MG63 (cell line): ENCODE data around the gene UBL7. TPM values are rescaled to one million over a fixed set of nuclear protein-coding genes. Genes with fewer than 3 reads are reported as not detected.

Source experiments
- DNase-seq: peaks from one replicate; pipeline ENCODE4 v3.0.0-alpha.2; 2020
- H3K27me3 ChIP-seq: fragments of 250-450 bp; sonication (Bioruptor Pico); 2 replicates; pipeline ENCODE4 v1.5.1; 2020; ENCODE audit warnings: mild to moderate bottlenecking, moderate library complexity
- H3K36me3 ChIP-seq: fragments of 250-450 bp; sonication (Bioruptor Pico); 2 replicates; pipeline ENCODE4 v1.5.1; 2020; ENCODE audit warnings: mild to moderate bottlenecking, moderate library complexity
- H3K4me3 ChIP-seq: fragments of 250-450 bp; sonication (Bioruptor Pico); 2 replicates; pipeline ENCODE4 v1.5.1; 2020; ENCODE audit warnings: mild to moderate bottlenecking, moderate library complexity
- H3K9me3 ChIP-seq: fragments of 250-450 bp; sonication (Bioruptor Pico); 2 replicates; pipeline ENCODE4 v1.5.1; 2020; ENCODE audit warnings: mild to moderate bottlenecking, moderate library complexity
- total RNA-seq: library from RNA; depleted of rRNA; stranded (reverse); fragments of >200 nt; shearing (Covaris generic); gene quantifications from 2 replicates; pipeline ENCODE4 v1.2.3, GENCODE V29; 2014; ENCODE audit warnings: low replicate concordance

The UBL7 gene
- total RNA-seq, 1 experiment from 2014 or later, result 90.0 TPM

GRCh38 chr15:74421302-74422245 lies 39.4 kb downstream of the UBL7 start:
- Histone ChIP-seq H3K27me3 (no peaks in the 10 kb centered on the region), H3K36me3 (peaks cover 14% of the 10 kb centered on the region), H3K4me3 (no peak overlapping the region), H3K9me3 (no peaks in the 10 kb centered on the region)
- DNase-seq, result no peak

GRCh38 chr15:74420193-74420905 lies 40.6 kb downstream of the UBL7 start:
- no peak overlapping the region for H3K4me3 ChIP-seq
- H3K36me3 ChIP-seq, result peaks cover 23% of the 10 kb centered on the region
- H3K27me3 ChIP-seq, result no peaks in the 10 kb centered on the region
- no peak for DNase-seq
- H3K9me3 ChIP-seq, result no peaks in the 10 kb centered on the region

- peaks cover 23% of the 10 kb centered on the region for H3K36me3 ChIP-seq
- no peak for DNase-seq
- no peaks in the 10 kb centered on the region for H3K9me3 ChIP-seq
- no peaks in the 10 kb centered on the region for H3K27me3 ChIP-seq
- H3K4me3 ChIP-seq, result no peak overlapping the region
Observed at GRCh38 chr15:74419432-74419831, 41.5 kb downstream of the UBL7 start.

- Histone ChIP-seq H3K9me3 (no peaks in the 10 kb centered on the region), H3K4me3 (no peak overlapping the region), H3K27me3 (no peaks in the 10 kb centered on the region), H3K36me3 (peaks cover 26% of the 10 kb centered on the region)
- DNase-seq, result no peak
Observed at GRCh38 chr15:74418575-74419338, 42.2 kb downstream of the UBL7 start.

GRCh38 chr15:74417670-74418069 lies 43.3 kb downstream of the UBL7 start:
- Histone ChIP-seq H3K9me3 (no peaks in the 10 kb centered on the region), H3K36me3 (peaks cover 28% of the 10 kb centered on the region), H3K27me3 (no peaks in the 10 kb centered on the region), H3K4me3 (no peak overlapping the region)
- DNase-seq, result no peak

GRCh38 chr15:74417225-74417624 lies 43.7 kb downstream of the UBL7 start:
- Histone ChIP-seq H3K9me3 (no peaks in the 10 kb centered on the region), H3K27me3 (no peaks in the 10 kb centered on the region), H3K4me3 (no peak overlapping the region), H3K36me3 (peaks cover 25% of the 10 kb centered on the region)
- DNase-seq, result no peak

GRCh38 chr15:74415966-74416916 lies 44.7 kb downstream of the UBL7 start:
- no peak for DNase-seq
- no peaks in the 10 kb centered on the region for H3K27me3 ChIP-seq
- H3K4me3 ChIP-seq, result no peak overlapping the region
- H3K9me3 ChIP-seq, result no peaks in the 10 kb centered on the region
- peaks cover 25% of the 10 kb centered on the region for H3K36me3 ChIP-seq

- Histone ChIP-seq H3K36me3 (peaks cover 32% of the 10 kb centered on the region), H3K4me3 (no peak overlapping the region), H3K27me3 (no peaks in the 10 kb centered on the region), H3K9me3 (no peaks in the 10 kb centered on the region)
- DNase-seq, result no peak
Observed at GRCh38 chr15:74414603-74415338, 46.2 kb downstream of the UBL7 start.

GRCh38 chr15:74414081-74414580 lies 46.8 kb downstream of the UBL7 start:
- peaks cover 32% of the 10 kb centered on the region for H3K36me3 ChIP-seq
- no peaks in the 10 kb centered on the region for H3K9me3 ChIP-seq
- no peaks in the 10 kb centered on the region for H3K27me3 ChIP-seq
- DNase-seq, result no peak
- H3K4me3 ChIP-seq, result no peak overlapping the region

GRCh38 chr15:74413350-74414080 lies 47.4 kb downstream of the UBL7 start:
- Histone ChIP-seq H3K36me3 (peaks cover 31% of the 10 kb centered on the region), H3K4me3 (no peak overlapping the region), H3K27me3 (no peaks in the 10 kb centered on the region), H3K9me3 (no peaks in the 10 kb centered on the region)
- no peak for DNase-seq

GRCh38 chr15:74412159-74412558 lies 48.8 kb downstream of the UBL7 start:
- DNase-seq, result no peak
- Histone ChIP-seq H3K9me3 (no peaks in the 10 kb centered on the region), H3K36me3 (peaks cover 29% of the 10 kb centered on the region), H3K27me3 (no peaks in the 10 kb centered on the region), H3K4me3 (no peak overlapping the region)

GRCh38 chr15:74411686-74412085 lies 49.3 kb downstream of the UBL7 start:
- Histone ChIP-seq H3K9me3 (no peaks in the 10 kb centered on the region), H3K4me3 (no peak overlapping the region), H3K27me3 (no peaks in the 10 kb centered on the region), H3K36me3 (peaks cover 25% of the 10 kb centered on the region)
- no peak for DNase-seq

GRCh38 chr15:74410502-74410901 lies 50.5 kb downstream of the UBL7 start:
- Histone ChIP-seq H3K36me3 (peaks cover 14% of the 10 kb centered on the region), H3K4me3 (no peak overlapping the region), H3K9me3 (no peaks in the 10 kb centered on the region), H3K27me3 (no peaks in the 10 kb centered on the region)
- no peak for DNase-seq

- Histone ChIP-seq H3K4me3 (no peak overlapping the region), H3K27me3 (no peaks in the 10 kb centered on the region), H3K9me3 (no peaks in the 10 kb centered on the region), H3K36me3 (peaks cover 13% of the 10 kb centered on the region)
- no peak for DNase-seq
Observed at GRCh38 chr15:74409225-74409624, 51.7 kb downstream of the UBL7 start.

GRCh38 chr15:74408815-74409214 lies 52.1 kb downstream of the UBL7 start:
- DNase-seq, result no peak
- Histone ChIP-seq H3K9me3 (no peaks in the 10 kb centered on the region), H3K36me3 (peaks cover 10% of the 10 kb centered on the region), H3K27me3 (no peaks in the 10 kb centered on the region), H3K4me3 (no peak overlapping the region)
